Metanephros (tissue), 2 donors: Measurements from ENCODE around the gene CXCL3. TPM values are rescaled to one million over a fixed set of nuclear protein-coding genes. Genes with fewer than 3 reads are reported as not detected.

ENCODE experiments used
- small RNA-seq: library from RNA; depleted of rRNA; stranded (forward); fragments of <200 nt; gene quantifications from one replicate; pipeline ENCODE3, GENCODE V24; 2014; ENCODE audit warnings: low replicate concordance
- total RNA-seq: library from RNA; depleted of rRNA; stranded (reverse); fragments of >200 nt; gene quantifications from one replicate; pipeline ENCODE4 v1.2.3, GENCODE V29; 2014

Gene CXCL3
- total RNA-seq: 2.6 TPM

GRCh38 chr4:74038425-74039314, at the start of gene CXCL3:
CXCL3 (minus strand) TSS chr4:74038689; CDS start chr4:74038611, 78 bp downstream.

GRCh38 chr4:73998040-73999011, 40.2 kb downstream of the CXCL3 start, which contains the start of gene CXCL5:
CXCL5 (minus strand) TSS chr4:73998677; CDS start chr4:73998581, 96 bp downstream.

GRCh38 chr4:73988061-73988460, 50.4 kb downstream of the CXCL3 start, which contains the start of gene PPBP:
PPBP (minus strand) TSS chr4:73988190; CDS start chr4:73988103, 87 bp downstream.

Small RNAs within 50 kb of the gene (small RNA-seq; reads per million reads assigned to genes)
- not detected for gene RN7SL218P

Other genes starting within 250 kb of the CXCL3 start
- gene CXCL6, start 202.0 kb downstream of the CXCL3 start, total RNA-seq: 1.2 TPM
- gene PF4V1, start 185.4 kb downstream of the CXCL3 start, total RNA-seq: not detected
- 5.9 TPM for gene CXCL1, start 169.3 kb downstream of the CXCL3 start, total RNA-seq
- 6.8 TPM for gene PF4, start 56.7 kb downstream of the CXCL3 start, total RNA-seq
- 26.9 TPM for gene PPBP, start 50.5 kb downstream of the CXCL3 start, total RNA-seq
- gene CXCL5, start 40.0 kb downstream of the CXCL3 start, total RNA-seq: 0.12 TPM
- 13.4 TPM for gene CXCL2, start 60.5 kb upstream of the CXCL3 start, total RNA-seq
- 25.3 TPM for gene MTHFD2L, start 119.4 kb upstream of the CXCL3 start, total RNA-seq